ENCODE measurements around the gene MYOZ1.
"Not testable (repeated sequence)": the region's sequence is repeated elsewhere in the genome, so short reads cannot be mapped to it uniquely, and the experiment has no call there.

Gene MYOZ1

DNA sequence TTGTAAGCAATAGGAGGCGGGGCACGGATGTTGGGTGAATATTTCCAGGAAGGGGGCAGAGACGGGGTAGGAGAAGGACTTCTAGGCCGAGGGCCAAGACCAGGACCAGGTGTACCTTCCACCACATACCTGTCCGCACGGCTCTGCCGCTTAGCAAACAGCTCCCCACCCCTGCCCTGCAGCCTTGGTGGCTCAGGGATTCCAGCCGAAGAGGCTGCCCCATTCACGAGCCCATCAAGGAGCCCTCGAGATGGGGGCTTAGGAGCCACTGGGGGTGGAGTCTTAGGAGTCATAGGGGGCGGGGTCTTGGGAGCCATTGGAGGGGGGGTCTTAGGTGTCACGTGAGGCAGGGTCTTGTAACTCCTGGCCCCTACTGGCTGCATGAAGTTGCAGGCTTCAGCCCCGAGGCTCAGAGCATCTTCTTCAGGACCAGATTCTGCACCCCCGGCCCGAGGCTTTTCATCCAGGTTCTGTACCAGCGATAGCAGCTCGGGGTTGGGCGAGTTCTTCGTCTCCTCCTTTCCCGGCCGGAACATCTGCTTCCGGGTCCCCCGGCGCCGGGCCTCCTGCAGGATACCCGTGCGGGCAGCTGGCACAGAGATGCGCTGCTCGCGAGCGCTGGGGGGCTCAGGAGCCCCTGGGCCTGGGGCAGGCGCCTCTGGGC is 6.1 kb upstream of the MYOZ1 start:
- peak; percentile 1 for DNase-seq

DNA sequence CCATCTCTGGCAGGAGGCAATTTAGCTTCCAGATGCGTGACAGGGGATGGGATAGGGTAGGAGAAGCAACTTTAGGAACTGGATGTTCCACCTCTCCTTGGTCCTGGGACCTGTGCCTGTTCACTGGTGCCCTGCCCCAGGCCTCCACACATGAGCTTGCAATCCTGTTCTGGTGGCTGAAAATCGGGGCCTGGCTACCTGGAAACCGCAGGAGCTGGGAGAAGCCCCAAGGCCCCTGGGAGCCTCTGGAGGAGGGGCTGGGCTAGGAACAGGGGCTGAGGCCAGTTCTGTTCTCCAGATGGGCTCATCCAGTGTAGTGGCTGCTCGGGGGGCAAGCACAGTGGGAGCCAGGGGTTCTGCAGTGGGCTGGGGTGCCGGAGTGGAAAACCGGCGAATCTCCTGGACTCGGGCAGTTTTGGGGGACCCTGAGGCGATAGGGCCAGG is 5.3 kb upstream of the MYOZ1 start:
- no peak for DNase-seq

DNA sequence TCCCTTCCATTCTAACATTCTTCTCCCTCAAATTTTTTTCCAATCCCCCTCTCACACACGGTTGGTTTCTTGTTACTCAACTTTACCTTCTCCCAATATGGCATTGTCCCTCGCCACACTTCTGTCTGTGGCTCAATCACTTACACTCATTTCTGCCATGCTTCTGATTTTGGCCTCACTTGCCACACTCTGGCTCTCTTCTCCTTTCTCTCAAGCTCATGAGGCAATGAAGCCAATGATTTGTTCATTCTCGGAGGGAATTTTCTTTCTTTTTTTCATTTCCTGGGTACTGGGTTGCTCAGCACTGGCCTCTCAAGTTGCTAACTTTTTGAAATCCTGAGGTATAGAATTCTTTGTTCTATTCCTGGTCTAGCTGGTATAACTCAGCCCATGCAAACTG is 4.0 kb upstream of the MYOZ1 start:
- DNase-seq: no peak

DNA sequence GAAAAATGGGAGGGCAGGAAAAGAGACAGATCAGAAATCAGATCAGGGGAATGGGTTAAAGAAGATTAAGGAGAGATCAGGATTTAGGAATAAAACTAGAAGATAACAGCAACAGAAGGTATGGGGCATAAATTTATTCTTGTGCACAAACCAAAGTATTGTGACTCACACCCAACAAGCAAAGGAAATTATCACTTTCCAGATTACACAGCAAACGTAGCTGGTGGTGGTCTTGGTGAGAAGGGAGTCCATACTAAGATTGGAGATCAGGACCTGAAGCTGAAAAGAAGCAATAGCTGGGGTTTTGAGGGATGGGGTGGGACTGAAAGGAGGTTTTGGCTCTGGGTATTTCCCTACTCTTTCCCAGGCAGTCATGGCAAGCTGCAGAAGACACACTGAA is 3.5 kb upstream of the MYOZ1 start:
- no peak for DNase-seq

DNA sequence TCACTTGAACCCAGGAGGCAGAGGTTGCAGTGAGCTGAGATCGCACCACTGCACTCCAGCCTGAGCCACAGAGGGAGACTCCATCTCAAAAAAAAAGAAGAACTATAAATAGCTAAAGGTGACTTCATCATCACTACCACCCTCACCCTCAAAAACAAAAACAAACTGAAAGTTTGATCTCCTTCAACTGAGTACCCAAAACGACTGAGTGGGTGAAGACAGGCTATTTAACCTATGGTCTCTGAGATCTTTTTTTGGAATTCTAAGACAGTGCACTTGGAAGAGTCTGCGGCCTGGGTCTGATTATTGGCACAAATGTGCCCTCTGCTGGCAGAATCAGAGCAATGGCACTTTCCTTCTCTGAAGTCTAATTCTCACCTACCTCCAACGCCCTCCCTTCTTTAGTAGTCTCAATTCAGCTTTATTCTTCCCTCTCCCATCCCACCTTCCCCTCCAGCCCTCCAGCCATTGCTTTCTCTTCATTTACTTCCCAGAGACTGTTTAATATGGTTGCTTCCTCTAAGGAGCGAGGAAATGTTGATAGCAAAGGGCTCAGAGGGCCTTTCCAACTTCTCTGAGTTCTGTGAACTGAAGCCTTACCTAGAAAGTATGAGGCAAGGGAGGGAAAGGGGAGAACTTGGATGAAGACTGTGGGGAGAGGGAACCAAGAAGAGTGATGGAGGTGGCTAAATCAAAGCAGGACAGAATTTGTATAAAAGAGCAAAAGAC is 2.9 kb upstream of the MYOZ1 start:
- peak; percentile 58 for DNase-seq

DNA sequence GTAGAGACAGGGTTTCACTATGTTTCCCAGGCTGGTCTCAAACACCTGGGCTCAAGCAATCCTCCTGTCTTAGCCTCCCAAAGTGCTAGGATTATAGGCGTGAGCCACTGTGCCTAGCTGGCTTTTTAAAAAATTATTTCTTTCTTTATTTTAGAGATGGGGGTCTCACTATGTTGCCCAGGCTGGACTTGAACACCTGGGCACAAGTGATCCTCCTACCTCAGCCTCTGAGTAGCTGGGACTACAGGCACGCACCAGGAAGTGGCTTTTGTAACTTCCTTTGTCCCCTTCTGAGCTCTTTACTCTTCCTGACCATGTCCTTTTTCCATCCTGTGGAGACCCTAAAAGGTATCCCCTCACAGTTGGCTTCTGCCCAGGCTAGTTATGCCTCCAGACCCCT is 2.1 kb upstream of the MYOZ1 start:
- no peak for DNase-seq

DNA sequence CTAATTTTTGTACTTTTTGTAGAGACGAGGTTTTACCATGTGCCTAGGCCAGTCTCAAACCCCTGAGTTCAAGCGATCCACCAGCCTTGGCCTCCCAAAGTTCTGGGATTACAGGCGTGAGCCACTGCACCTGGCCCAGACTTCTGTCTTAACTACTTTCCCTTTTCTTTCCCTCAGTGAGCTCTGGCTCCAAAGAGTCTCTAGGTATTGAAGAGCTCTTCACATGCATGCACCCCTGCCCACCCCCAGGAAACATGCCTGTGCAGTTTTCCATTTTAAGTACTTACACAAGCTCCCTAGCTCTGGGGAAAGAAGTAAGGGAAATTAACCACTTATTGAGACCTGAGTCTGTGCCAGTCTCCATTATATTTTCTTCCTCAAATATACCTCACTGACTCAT is 2.0 kb downstream of the MYOZ1 start:
- DNase-seq: no peak

DNA sequence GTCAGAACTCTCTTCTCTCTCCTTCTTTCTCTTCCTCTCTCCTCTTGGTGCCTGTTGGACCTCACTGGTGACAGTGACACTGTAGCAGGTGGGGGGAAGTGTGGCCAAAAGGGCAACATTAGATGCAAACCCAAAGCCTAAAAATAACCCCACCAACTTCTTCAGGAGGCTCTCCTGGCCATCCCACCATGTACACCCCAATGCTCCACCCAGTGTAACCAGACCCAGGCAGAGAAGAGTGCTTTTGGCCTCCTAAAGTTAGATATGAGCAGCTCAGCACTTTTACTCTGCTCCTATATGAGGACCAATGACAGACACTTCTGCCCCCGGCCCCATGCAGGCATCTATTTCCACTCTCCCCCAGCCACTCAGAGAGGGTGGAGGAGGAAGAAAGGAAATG is 5.5 kb downstream of the MYOZ1 start:
- no peak for DNase-seq

DNA sequence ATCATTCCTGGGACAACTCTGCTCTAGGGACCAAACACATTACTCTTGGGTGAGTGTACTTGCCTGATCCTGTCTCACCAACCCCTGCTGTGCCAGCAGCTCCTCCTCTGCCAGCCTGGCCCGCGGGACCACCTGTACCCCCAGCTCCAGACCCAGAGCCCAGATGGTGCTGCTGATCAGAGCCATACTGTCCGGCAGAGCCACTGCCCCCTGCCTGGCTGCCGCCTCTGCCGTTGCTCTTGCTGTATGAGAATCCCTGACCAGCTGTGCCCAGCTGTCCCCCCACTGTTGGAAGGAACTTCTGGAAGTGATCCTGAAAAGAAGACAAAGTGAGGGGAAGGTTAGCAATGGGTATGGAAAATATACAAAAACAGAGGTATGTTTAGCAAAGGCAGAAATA is 6.9 kb downstream of the MYOZ1 start:
- no peak for DNase-seq

DNA sequence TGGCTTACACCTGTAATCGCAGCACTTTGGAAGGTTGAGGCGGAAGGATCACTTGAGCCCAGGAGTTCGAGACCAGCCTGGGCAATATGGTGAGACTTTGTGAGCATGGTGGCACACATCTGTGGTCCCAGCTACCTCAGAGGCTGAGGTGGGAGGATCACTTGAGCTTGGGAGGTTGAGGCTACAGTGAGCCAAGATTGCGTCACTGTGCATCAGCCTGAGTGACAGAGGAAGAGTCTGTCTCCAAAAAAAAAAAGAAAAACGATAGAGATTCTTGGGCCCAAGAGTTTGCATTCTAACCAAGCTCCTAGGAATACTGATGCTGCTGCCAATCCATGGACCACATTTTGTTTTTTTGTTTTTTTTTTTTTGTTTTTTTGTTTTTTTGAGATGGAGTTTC is 12.1 kb downstream of the MYOZ1 start:
- DNase-seq: no peak

DNA sequence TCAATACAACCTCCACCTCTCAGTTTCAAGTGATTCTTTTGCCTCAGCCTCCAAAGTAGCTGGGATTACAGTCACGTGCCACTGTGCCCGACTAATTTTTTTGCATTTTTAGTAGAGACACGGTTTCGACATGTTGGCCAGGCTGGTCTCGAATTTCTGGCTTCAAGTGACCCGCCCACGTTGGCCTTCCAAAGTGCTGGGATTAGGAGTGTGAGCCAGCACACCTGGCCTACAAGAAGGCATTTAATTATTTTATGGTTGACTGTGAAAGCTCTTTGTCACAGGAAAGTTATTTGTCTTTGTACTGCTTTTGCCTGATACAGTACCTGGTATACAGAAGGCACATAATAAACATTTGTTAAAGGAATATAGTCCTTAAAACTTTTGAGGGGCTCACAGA is 12.9 kb downstream of the MYOZ1 start:
- DNase-seq: no peak

DNA sequence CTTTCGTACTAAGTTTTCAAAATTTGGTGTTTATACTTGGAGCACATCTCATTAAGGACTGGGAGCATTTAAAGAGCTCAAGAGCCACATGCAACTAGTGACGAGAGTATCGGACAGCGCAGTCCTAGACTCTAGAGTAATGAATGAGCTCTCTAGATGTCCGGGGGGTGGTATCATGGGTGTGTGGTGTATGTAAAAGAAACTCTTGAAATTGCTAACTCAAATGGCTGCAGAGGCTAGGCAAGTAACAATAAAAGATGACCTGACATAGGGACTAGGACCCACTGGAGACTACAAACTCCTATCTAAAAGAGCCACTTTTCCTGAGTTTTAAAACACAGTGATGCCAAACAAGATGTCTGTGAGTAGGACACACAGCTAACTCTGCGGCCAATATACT is 14.0 kb downstream of the MYOZ1 start:
- DNase-seq: no peak

DNA sequence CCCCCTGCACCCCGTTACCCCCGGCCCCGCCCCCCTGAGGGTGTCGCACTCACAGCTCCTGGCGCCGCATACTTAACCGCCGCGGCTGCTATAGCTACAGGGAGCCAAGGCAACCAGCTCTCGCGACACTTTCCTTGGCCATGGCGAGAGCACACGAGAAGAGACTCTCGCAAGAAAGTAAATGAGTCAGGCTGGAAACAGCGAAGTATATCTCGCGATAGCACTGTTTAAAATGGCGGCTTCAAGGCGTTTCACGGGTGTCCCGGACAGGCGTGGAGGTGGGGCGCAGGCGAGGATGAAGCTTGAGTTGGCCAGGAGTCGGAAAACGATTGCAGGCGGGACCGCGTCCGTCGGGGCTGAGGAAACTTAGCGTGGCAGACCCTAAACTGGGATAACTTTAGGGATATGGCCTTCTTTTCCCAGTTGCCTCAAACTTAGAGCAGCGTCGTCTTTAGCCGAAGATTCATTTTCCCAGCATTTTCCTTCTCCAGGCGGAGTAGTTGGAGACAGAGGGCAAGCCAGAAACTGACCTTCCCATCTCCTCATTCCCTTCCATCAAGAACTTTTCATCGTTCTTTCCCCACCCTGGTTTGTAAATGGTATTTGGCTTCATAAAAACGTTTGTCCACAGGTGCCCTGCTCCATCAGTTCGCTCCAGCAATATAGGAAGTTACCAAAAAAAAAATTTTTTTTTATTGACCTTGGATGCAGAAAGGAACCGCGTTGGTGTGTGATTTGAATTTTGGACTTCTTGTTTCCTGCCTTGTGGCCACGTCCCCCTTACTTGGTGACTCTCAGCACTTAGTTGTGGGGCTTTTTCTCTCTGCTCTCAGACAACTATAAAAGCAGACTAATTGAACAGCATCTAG is 15.2 kb downstream of the MYOZ1 start:
- peak; percentile 94 for DNase-seq

DNA sequence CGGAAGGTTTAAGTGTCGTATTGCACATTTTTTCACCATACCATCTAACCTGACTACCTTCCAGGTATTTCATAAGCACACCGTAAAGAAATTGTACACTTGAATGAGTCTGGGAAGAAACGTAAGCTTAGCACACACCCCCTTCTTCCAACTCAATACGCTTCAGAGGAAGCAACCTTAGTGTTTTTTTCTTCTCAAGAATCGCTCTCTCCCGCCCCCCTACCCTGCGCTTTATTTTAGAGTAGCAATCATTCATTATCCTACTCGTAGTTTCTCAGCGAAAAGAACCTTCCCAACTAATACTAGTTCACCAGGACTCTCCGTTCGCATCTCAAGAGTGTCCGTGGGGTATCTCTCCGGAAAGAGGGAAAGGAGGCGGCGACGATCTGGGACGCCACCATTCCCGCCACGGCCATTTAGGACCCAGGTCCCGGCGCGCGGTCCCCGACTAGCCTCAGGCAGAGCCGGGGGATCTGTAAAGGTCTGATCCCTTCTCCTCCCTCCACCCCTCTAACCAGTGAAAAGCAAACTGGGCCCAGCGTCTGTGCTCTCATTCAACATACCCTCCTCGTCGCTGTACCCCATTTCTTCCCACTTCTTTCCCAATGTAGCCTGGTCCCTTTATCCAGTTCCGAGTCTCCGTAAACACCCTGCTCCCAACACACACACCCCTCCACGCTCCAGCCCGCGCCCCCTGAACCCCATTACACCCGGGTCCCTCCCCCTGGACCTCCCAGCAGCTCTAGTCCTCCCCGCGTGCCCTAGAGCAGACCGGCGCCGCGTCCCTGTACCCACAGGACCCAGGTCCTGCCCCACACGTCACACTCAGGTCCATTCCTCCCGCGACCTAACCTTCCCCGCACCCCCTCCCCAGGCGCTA is 16.0 kb downstream of the MYOZ1 start:
- DNase-seq: peak; percentile 64

DNA sequence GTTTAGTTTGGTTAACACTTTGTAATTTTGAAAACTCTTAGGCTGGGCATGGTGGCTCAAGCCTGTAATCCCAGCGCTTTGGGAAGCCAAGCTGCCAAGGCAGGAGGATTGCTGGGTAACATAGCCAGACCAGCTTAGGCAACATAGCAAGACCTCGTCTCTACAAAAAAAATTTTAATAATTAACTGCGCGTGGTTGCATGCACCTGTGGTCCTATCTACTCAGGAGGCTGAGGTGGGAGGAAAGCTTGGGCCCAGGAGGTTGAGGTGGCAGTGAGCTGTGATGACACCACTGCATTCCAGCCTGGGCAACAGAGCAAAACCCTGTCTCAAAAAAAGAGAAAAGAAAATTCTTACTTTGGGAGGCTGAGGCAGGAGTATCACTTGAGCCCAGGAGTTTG is 18.2 kb downstream of the MYOZ1 start:
- peak; percentile 77 for DNase-seq

DNA sequence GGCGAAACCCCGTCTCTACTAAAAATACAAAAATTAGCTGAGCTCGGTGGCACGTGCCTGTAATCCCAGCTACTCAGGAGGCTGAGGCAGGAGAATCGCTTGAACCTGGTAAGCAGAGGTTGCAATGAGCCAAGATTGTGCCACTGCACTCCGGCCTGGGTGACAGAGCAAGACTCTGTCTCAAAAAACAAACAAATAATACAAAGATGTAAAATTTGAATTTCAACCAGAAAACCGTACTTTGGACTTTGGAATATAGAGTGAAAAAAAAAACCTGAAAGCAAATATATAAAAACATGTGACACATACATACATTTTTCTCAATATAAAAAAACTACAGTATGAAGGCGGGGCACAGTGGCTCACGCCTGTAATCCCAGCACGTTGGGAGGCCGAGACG is 20.3 kb downstream of the MYOZ1 start:
- DNase-seq: not testable (repeated sequence)

DNA sequence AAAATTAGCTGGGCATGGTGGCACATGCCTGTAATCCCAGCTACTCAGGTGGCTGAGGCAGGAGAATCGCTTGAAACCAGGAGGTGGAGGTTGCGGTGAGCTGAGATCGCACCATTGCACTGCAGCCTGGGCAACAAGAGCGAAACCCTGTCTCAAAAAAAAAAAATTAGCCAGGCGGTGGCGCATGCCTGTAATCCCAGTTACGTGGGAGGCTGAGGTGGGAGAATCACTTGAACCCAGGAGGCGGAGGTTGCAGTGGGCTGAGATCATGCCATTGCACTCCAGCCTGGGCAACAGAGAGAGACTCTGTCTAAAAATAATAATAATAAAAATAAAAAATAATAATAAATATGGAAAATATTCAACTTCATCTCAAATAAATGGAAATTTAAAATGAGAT is 24.1 kb downstream of the MYOZ1 start:
- not testable (repeated sequence) for DNase-seq

DNA sequence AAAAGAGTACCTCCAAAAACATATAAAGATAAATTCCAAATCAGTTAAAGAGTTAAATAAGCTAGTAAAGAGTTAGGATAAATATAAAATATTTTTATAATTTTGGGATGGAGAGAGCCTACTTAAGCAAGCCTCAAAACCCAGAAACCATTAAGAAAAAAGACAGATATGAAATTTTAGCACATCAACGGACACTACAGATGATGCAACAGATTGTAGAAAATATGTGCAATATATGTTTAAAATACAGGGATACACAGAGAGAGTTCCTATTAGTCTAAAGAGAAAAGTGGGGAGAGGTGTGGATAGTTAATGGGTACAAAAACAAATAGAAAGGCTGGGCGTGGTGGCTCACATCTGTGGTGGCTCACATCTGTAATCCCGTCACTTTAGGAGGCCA is 26.6 kb downstream of the MYOZ1 start:
- DNase-seq: no peak

DNA sequence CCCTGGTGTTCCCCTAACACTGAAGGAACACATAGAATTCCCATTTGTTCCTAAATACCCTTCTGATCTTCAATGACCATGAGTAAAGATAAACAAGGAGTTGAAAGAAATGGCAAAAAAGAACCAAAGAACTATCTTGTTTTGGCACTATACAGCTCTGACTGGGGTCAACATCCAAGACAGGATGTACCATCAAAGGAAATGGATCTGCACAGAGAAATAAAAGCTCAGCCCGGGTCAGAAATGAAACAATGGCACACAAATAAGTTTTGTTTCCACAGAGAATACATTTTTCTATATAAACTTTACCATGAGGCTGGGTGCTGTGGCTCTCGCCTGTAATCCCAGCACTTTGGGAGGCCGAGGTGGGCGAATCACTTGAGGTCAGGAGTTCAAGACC is 32.2 kb downstream of the MYOZ1 start:
- no peak for DNase-seq

DNA sequence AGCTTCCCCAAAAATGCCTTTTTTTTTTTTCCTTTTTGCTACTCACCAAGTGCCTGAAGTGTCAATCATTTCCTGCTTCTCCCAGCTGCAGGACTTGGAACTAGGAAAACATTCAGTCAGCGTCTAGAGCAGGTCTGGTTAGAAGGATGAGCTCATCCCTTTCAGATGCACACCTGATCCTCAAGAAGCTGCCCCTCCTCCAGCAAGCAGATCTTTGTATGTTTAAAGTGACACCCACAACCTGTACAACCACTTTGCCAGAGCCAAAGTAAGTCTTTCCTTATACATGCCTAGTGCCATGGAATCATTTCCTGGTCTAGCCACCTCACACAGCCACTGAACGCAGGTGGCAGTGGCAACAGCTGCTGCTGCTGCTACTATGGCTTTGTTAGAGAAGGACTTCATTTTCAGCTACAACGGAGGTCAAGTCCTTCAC is 39.8 kb downstream of the MYOZ1 start:
- DNase-seq: peak; percentile 71

DNA sequence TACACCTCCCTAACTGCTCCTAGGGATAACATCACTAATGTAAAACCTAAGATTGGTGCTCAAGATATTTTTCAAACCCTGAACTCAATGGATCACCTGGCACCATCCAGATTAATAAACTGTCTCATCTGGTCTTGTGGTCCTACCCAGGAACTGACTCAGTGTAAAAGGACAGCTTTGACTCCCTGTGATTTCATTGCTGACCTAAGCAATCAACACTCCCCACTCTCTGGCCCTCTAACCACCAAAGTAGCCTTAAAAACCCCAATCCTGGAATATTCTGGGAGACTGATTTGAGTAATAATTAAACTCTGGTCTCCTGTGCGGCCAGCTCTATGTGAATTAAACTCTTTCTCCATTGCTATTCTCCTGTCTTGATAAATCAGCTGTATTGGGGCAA is 43.9 kb downstream of the MYOZ1 start:
- DNase-seq: peak; percentile 37

DNA sequence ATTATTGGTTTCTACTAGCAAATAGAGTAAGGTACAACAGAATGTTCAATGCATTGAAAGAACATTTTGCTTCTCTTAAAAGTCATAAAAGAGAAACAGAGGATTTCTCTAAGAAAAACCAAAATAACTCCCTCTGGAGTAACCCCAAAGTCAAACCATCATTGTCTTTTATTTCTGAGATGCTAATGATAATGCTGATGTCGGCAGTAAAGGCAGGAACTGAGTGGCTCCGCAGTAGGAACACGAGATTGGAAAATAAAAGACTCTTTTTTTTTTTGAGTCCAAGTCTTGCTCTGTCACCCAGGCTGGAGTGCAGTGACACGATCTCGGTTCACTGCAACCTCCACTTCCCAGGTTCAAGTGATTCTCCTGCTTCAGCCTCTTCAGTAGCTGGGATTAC is 47.5 kb downstream of the MYOZ1 start:
- no peak for DNase-seq

DNA sequence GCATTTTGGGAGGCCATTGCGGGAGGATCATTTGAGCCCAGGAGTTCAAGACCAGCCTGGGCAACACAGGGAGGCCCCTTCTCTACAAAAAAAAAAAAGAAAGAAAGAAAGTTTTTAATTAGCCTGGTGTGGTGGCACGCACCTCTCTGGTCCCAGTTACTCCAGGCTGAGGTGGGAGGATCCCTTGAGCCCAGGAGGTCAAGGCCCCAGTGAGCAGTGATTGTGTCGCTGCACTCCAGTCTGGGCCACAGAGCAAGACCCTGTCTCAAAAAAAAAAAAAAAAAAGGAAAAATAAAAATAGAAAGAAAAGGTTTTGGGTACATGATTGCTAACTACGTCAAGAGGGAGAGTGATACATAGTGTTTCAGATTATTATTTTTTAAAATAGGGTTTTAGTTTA is 48.2 kb downstream of the MYOZ1 start:
- DNase-seq: no peak

Data from kidney glomerular epithelial cell (primary cell).